Cerebellar cortex (tissue), 1 donor: Measurements from ENCODE around the gene ABCC12.

Experiments used
- DNase-seq: peaks from one replicate; pipeline ENCODE4 v3.0.0-alpha.2; 2015; ENCODE audit warnings: low spot score

The ABCC12 gene

DNA sequence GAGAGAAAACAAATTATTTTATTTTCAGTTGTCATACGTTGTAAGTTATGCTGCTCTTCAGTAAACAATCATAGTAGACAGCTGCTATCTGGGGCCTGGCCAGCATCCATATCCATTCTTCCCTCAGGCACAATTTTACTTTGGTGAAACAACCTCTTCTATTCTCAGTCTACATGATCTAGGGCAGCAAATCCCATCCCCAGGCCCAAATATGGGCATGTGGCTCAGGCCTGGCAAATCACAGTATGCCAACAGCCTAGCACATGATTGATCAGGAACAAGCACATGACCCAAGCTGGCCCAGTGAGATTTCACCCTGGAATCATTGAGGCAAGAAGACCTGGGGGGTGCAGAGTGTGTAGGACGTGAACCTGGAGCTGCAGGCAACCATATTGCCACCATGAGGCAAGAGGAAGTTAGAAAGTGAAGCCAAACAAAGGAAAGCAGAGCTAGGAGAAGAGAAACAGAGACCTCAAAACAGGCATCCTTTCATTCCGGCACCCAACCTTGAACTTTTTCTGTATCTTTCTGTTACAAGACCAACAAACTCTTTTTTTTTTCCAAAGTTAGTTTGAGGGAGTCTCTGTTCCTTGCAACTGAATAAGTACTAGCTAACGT is 10.3 kb upstream of the ABCC12 start:
- no peak for DNase-seq

- DNase-seq, result peak; percentile 80
Observed at GRCh38 chr16:48164907-48165715, 9.3 kb upstream of the ABCC12 start.

GRCh38 chr16:48162839-48163410 is 7.1 kb upstream of the ABCC12 start:
- no peak for DNase-seq

DNA sequence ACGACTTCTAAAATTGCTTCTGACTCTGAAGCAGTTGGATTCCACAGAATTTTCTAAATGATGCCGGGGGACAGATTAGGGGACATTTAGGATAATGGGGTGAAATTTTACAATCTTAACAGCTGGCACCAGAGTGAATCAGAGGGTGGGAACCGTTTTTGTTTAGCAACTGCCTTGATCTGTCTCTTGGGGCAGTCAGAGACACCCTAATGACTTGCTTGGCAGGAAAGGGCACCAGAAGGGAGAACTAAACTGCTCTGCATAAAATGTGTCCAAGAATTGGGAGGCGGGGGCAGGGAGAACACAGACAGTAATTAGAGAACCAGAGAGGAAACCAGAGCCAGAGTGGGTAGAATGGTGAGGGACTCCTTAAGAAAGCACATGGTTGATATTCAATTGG is 6.1 kb upstream of the ABCC12 start:
- DNase-seq, result no peak

GRCh38 chr16:48160575-48160974 is 4.8 kb upstream of the ABCC12 start:
- no peak for DNase-seq

- no peak for DNase-seq
Observed at GRCh38 chr16:48158296-48158695, 2.5 kb upstream of the ABCC12 start.

GRCh38 chr16:48157794-48158193 is 2.0 kb upstream of the ABCC12 start:
- no peak for DNase-seq

DNA sequence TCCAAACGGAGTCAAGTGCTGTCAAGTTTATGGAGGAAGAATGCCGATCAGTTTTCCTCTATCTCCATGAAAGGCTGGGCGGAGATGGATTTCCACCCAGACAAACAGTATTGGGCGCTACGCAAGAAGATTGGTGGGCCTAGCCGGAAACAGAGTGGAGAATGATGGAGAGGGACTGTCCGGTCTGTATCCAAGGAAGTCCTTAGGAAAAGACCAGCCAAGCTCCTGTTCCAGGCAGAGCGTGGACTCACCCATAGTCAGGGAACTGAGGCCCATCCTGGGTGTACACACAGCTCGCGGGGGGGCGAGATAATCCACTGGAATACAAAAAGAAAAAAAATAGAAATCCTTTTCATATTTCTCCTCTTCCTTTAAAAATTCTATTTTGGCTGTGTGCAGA is 1.5 kb upstream of the ABCC12 start:
- DNase-seq, result no peak

- DNase-seq, result peak; percentile 82
Observed at GRCh38 chr16:48156790-48157209, 1.0 kb upstream of the ABCC12 start.

GRCh38 chr16:48153774-48154173 is 2.0 kb downstream of the ABCC12 start:
- peak; percentile 91 for DNase-seq

DNA sequence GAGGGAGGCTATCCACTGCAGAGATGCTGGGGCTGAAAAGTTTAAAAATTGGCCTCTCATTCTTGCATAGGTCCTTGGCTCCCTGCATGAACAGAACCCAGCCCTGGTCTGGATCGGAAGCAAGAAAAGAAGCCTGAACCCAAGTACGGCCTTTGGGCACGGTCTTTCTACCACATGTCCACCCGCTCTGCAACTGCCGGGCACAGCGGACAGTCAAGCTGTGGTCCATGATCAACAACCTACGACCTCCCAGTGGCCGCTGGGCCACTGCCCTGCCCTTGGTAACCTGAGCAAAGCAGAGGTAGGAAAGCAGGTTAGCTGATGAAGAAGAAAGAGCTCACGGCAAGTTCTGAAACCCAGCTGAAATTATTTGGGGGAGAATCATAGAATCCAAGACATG is 3.6 kb downstream of the ABCC12 start:
- DNase-seq, result no peak

DNA sequence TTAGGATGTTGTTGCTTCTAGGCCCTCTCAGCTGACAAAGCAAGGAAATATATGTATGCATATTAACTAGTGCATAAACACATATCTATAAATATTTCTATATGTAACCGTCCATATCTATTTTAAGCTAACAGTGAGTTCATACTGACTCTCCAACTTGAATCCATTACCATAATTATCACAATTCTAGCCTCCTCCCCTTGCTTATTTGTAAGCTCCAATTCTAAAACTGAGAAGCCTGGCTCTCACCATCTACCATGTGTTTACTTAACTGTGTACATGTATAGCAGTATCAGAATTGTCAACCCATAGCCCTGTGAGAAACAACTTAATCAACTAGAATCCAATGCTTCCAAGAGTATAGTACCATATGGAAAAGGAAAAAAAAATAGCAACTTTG is 5.1 kb downstream of the ABCC12 start:
- DNase-seq, result no peak

DNA sequence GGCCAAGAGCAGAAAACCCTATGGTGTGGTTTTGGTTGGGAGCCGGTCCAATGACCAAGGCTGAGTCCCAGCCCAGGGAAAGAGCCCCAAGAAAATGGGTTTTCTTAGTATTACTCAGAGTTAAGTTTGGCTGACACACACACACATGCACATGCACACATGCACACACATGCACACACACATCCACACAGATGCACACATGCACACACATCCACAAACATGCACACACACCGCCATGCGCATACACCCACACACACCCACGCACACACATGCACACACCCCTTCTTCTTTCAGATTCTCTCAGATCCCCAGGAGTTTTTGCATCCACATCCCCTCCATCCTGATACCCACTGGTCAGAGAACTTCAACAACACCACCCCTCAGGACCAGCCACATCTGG is 9.1 kb downstream of the ABCC12 start:
- DNase-seq, result no peak

- no peak for DNase-seq
Observed at GRCh38 chr16:48146131-48146530, 9.7 kb downstream of the ABCC12 start.

DNA sequence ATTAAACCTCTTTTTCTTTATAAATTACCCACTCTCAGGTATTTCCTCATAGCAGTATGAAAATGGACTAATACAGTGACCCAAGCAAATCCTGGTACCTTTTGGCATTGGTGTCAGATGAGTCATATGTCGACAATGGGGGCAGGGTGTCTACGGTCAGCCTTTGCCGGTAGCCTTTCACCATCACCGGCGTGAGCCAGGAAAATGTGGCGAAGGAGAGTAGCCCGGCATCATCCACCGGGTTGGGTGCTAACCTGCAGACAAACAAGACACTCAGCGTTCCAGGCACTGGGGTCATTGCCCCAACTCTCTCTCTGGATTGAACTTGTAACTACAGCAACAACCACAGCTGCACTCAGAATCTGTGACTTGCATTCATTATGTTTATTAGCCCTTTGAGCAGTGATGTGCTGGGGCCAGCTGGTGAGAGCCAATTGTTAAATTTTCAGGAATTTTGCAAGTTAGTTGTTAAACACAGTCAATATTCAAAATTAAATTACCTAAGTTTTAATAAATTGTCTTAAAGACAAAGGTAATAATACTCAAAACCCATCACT is 11.9 kb downstream of the ABCC12 start:
- no peak for DNase-seq

- no peak for DNase-seq
Observed at GRCh38 chr16:48140821-48141220, 15.0 kb downstream of the ABCC12 start.

GRCh38 chr16:48139517-48139916 is 16.3 kb downstream of the ABCC12 start:
- no peak for DNase-seq

DNA sequence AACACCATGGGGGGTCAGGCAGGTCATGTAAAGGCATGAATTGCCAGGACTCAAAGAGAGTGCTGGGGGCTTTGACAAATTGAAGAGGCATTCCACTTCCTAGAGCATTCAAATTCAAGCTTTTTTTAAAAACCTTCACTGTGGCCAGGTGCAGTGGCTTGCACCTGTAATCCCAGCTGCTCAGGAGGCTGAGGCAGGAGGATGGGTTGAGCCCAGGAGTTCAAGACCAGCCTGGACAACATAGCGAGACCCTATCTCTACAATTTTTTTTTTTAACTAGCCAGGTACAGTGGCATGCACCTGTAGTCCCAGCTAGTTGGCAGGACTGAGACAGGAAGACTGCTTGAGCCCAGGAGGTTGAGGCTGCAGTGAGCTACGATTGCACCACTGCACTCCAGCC is 17.2 kb downstream of the ABCC12 start:
- DNase-seq, result no peak

DNA sequence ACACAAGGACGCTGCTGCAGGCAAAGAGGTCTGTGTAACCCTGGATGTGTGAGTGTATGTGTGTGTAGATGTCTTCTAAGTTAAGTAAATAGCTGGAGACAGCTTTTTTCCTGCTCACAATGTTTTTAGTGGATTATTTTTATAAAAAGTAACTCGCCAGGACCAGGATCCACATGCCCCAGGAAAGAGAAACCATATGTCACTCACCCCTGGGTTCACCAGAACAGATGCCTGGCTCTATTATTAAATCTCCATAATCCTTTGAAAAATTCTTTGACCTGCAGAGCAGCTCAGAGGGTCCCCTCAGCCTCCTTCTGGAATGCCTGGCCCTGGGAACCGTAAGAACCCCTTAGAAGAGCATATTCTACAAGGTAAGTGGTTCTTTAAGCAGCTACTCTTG is 18.0 kb downstream of the ABCC12 start:
- peak; percentile 76 for DNase-seq

DNA sequence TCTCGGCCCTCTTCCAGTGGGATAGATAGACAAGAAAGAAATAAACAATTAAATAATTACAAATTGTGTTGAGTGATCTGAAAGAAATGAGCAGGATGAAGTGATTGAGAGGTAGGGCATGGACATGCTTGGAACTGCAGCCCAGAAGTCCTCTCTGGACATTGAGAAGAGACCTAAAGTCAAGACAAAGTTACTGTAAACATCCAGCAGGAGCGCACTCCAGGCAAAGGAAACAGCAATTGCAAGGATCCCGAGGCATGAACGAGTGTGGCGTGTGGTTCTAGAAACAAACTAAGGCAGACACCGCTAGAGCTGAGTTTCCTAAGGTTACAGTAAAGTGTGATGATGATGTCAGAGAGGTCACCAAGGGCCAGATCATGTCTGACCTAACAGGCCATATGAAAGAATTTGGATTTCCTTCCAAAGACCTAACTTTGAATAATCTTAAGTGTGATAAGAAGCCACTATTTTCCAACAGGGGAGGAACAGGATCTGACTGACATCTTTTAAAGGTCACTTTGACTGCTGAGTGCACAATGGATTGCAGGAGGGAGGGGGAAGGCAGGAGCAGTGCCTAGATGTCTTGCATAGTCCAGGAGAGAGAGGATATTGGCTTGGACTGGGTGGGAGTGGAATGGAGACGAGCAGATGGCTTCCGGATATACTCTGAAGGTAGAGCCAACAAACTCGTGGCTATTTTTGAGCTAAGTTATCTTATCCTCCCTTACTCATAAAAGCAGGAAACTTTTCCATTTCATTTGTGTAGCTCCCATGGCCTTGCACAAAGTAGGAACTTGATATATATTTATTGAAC is 19.0 kb downstream of the ABCC12 start:
- DNase-seq, result peak; percentile 96

- DNase-seq, result peak; percentile 89
Observed at GRCh38 chr16:48133455-48134211, 22.2 kb downstream of the ABCC12 start.
